IMR-90 (cell line): Measurements from ENCODE around the gene ADGRV1. TPM values are rescaled to one million over a fixed set of nuclear protein-coding genes. Genes with fewer than 3 reads are reported as not detected.
"Not testable (repeated sequence)": the region's sequence is repeated elsewhere in the genome, so short reads cannot be mapped to it uniquely, and the experiment has no call there.

Source experiments
- ATAC-seq: fragments of 200-7000 bp; cut with Tn5 transposase; 2 replicates; pipeline ENCODE4 v1.9.1; 2020; ENCODE audit warnings: low read depth, mild to moderate bottlenecking, moderate library complexity
- BruUV-seq: library from RNA; stranded (reverse); fragments of 400-500 nt; replicated peaks from 2 replicates; lab custom pipeline; 2021; lab: Mats Ljungman, UMichigan
- CTCF ChIA-PET: fragments of 300-600 bp; formaldehyde crosslinking; extraction: SDS; loops from one replicate; lab custom pipeline; 2021; ENCODE audit warnings: antibody characterized with exemption; lab: Yijun Ruan, JAX
- POLR2A ChIA-PET: fragments of 300-600 bp; sonication (Branson Sonifier 250); formaldehyde crosslinking; loops from one replicate; lab custom pipeline; 2022; ENCODE audit warnings: antibody characterized with exemption; ENCODE audit not compliant: unreplicated experiment; lab: Charles Lee
- DNase-seq: peaks from one replicate; pipeline ENCODE4 v3.0.0; 2013
- H2AFZ ChIP-seq: replicated peaks from 2 replicates; pipeline ENCODE3; 2013; ENCODE audit warnings: low read length, mild to moderate bottlenecking; ENCODE audit not compliant: poor library complexity
- H2AK5ac ChIP-seq: 2 replicates; pipeline ENCODE4 v1.6.1; 2013; ENCODE audit warnings: low read depth, low read length, inconsistent platforms
- H2AK9ac ChIP-seq: replicated peaks from 2 replicates; pipeline ENCODE3; 2013; ENCODE audit warnings: mild to moderate bottlenecking, low read depth, low read length, moderate library complexity; ENCODE audit not compliant: poor library complexity
- H2BK120ac ChIP-seq: 2 replicates; pipeline ENCODE4 v1.6.1; 2013; ENCODE audit warnings: low read depth, low read length, inconsistent platforms
- H2BK15ac ChIP-seq: 3 replicates; pipeline ENCODE4 v1.6.1; 2013; ENCODE audit warnings: low read depth, low read length, inconsistent platforms
- H2BK20ac ChIP-seq: 2 replicates; pipeline ENCODE4 v1.6.1; 2013; ENCODE audit warnings: low read depth, mild to moderate bottlenecking, inconsistent platforms, low read length, moderate library complexity
- H2BK5ac ChIP-seq: 2 replicates; pipeline ENCODE4 v1.6.1; 2013; ENCODE audit warnings: mild to moderate bottlenecking, low read depth, low read length, inconsistent platforms; ENCODE audit not compliant: poor library complexity, severe bottlenecking
- H3K14ac ChIP-seq: replicated peaks from 2 replicates; pipeline ENCODE4 v1.6.1; 2013; ENCODE audit warnings: low read depth, low read length, inconsistent platforms
- H3K18ac ChIP-seq: 2 replicates; pipeline ENCODE4 v1.6.1; 2013; ENCODE audit warnings: low read depth, low read length, control low read depth
- H3K23ac ChIP-seq: 2 replicates; pipeline ENCODE4 v1.6.1; 2013; ENCODE audit warnings: low read depth, low read length, inconsistent platforms
- H3K27ac ChIP-seq: 2 replicates; pipeline ENCODE4 v1.5.1; 2013; ENCODE audit warnings: mild to moderate bottlenecking, control low read depth, low read length; ENCODE audit not compliant: insufficient read depth
- H3K27me3 ChIP-seq: 2 replicates; pipeline ENCODE4 v1.6.1; 2013; ENCODE audit warnings: low read length; ENCODE audit not compliant: control insufficient read depth, insufficient read depth
- H3K36me3 ChIP-seq: 2 replicates; pipeline ENCODE4 v1.6.1; 2013; ENCODE audit warnings: low read length, mixed read lengths; ENCODE audit not compliant: control insufficient read depth, insufficient read depth
- H3K4ac ChIP-seq: 2 replicates; pipeline ENCODE4 v1.6.1; 2013; ENCODE audit warnings: low read depth, low read length, inconsistent platforms
- H3K4me1 ChIP-seq: 2 replicates; pipeline ENCODE4 v1.6.1; 2013; ENCODE audit warnings: low read length, mixed read lengths; ENCODE audit not compliant: control insufficient read depth, insufficient read depth
- H3K4me2 ChIP-seq: 2 replicates; pipeline ENCODE4 v1.6.1; 2013; ENCODE audit warnings: low read depth, mild to moderate bottlenecking, control low read depth, low read length, moderate library complexity
- H3K4me3 ChIP-seq: 2 replicates; pipeline ENCODE4 v1.5.1; 2013; ENCODE audit warnings: low read depth, mild to moderate bottlenecking, control low read depth, low read length, moderate library complexity; ENCODE audit not compliant: insufficient read depth
- H3K56ac ChIP-seq: 2 replicates; pipeline ENCODE4 v1.6.1; 2013; ENCODE audit warnings: low read length, inconsistent platforms; ENCODE audit not compliant: insufficient read depth; ENCODE audit errors: extremely low read depth
- H3K79me1 ChIP-seq, 2 experiments: 2 replicates each; pipeline ENCODE4 v1.6.1; 2013; ENCODE audit warnings: low read length in 2 of 2, inconsistent platforms in 1 of 2, low read depth in 1 of 2
- H3K9ac ChIP-seq: 2 replicates; pipeline ENCODE4 v1.6.1; 2013; ENCODE audit warnings: low read depth, low read length, control low read depth
- H3K9me1 ChIP-seq: 2 replicates; pipeline ENCODE4 v1.6.1; 2013; ENCODE audit warnings: low read length, inconsistent platforms; ENCODE audit not compliant: insufficient read depth
- H3K9me3 ChIP-seq: 2 replicates; pipeline ENCODE4 v1.6.1; 2013; ENCODE audit warnings: low read length; ENCODE audit not compliant: control insufficient read depth, insufficient read depth
- H4K20me1 ChIP-seq: 2 replicates; pipeline ENCODE4 v1.6.1; 2013; ENCODE audit warnings: low read length, inconsistent platforms; ENCODE audit not compliant: insufficient read depth
- H4K5ac ChIP-seq: 2 replicates; pipeline ENCODE4 v1.6.1; 2013; ENCODE audit warnings: mild to moderate bottlenecking, low read depth, low read length, control low read depth
- H4K8ac ChIP-seq, 2 experiments: 2 replicates each; pipeline ENCODE4 v1.6.1; 2013; ENCODE audit warnings: low read depth in 2 of 2, low read length in 2 of 2, control low read depth in 1 of 2, inconsistent platforms in 1 of 2
- H4K91ac ChIP-seq: 2 replicates; pipeline ENCODE4 v1.6.1; 2013; ENCODE audit warnings: low read depth, low read length, inconsistent platforms; ENCODE audit not compliant: insufficient read depth
- WGBS, 2 experiments: methylation state at CpG; one replicate each; pipeline versions ENCODE4 v1.1.5 to v1.1.7; 2013; ENCODE audit warnings: missing lambda C conversion rate in 2 of 2; ENCODE audit not compliant: insufficient read length in 1 of 2; ENCODE audit errors: extremely low coverage in 2 of 2; 5-methylcytosine and 5-hydroxymethylcytosine counted together
- dilution Hi-C: fragments of 300-500 bp; cut with HindIII; formaldehyde crosslinking; loops from one replicate; pipeline ENCODE4 v1.14.3; 2018; ENCODE audit warnings: low sequenced_read_pairs; ENCODE audit not compliant: unreplicated experiment
- in situ Hi-C: fragments of 300-500 bp; cut with MboI; formaldehyde crosslinking; loops from 3 replicates; pipeline ENCODE4 v1.14.3; 2019; ENCODE audit warnings: low sequenced_read_pairs, inconsistent platforms, mixed read lengths
- intact Hi-C: fragments of 100-400 bp; cut with micrococcal nuclease; formaldehyde crosslinking; loops from 2 replicates; pipeline ENCODE4 v1.10.0; 2022
- polyA plus RNA-seq, 3 experiments: library from polyadenylated mRNA; depleted of rRNA; stranded (reverse); fragments of >200 nt; gene quantifications; 2 replicates each; pipeline ENCODE4 v1.2.3, GENCODE V29; 2012; ENCODE audit warnings: low replicate concordance in 1 of 3
- total RNA-seq: library from RNA; depleted of rRNA; stranded (reverse); fragments of >200 nt; gene quantifications from 2 replicates; pipeline ENCODE4 v1.2.3, GENCODE V29; 2012

ADGRV1 gene
- total and polyA plus RNA-seq, 2 of the 4 experiments (the other 2 are of a cell fraction), result under 0.01 TPM; not detected in 1

DNA sequence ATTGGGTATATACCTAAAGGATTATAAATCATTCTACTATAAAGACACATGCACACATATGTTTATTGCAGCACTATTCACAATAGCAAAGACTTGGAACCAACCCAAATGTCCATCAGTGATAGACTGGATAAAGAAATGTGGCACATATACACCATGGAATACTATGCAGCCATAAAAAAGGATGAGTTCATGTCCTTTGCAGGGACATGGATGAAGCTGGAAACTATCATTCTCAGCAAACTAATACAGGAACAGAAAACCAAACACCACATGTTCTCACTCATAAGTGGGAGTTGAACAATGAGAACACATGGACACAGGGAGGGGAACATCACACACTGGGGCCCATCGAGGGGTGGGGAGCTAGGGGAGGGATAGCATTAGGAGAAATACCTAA lies 482.5 kb downstream of the ADGRV1 start:
- BruUV-seq, H3K9me1 ChIP-seq, H3K18ac ChIP-seq, H2AK5ac ChIP-seq, H2BK5ac ChIP-seq, H3K9ac ChIP-seq, H3K4me3 ChIP-seq, H4K91ac ChIP-seq, H2AFZ ChIP-seq, CTCF ChIA-PET, H2BK120ac ChIP-seq, H4K20me1 ChIP-seq, in situ Hi-C loops, H3K79me1 ChIP-seq, H3K27me3 ChIP-seq, H2BK20ac ChIP-seq, DNase-seq, H3K23ac ChIP-seq, H3K4me1 ChIP-seq, H3K27ac ChIP-seq, H3K4ac ChIP-seq, H2AK9ac ChIP-seq, H4K8ac ChIP-seq, ATAC-seq, H4K5ac ChIP-seq, H3K14ac ChIP-seq, intact Hi-C loops, H2BK15ac ChIP-seq, dilution Hi-C loops, H3K36me3 ChIP-seq, H3K4me2 ChIP-seq, POLR2A ChIA-PET, H3K9me3 ChIP-seq, H3K56ac ChIP-seq: not testable (repeated sequence)
- no CpG with 5 or more reads among the region's 1 CpG for WGBS, 2 experiments
